Activated naive CD4-positive, alpha-beta T cell treated with anti-CD3 and anti-CD28 coated beads, Interleukin-2, amount 10 ng/mL, durations not matched to agents 7 days and 5 days (primary cell): Measurements from ENCODE around the gene VSTM4.

Experiments used
- CTCF ChIA-PET: fragments of 350-600 bp; sonication (Branson Sonifier 250); formaldehyde crosslinking; loops from one replicate; lab custom pipeline; 2021; ENCODE audit warnings: antibody characterized with exemption; lab: Charles Lee
- DNase-seq: peaks from one replicate; pipeline ENCODE4 v3.0.0-alpha.2; 2020
- H3K27ac Mint-ChIP-seq: one replicate; pipeline ENCODE4 v1.8.0; 2021; ENCODE audit warnings: mild to moderate bottlenecking, moderate library complexity, mixed read lengths
- H3K27me3 Mint-ChIP-seq: one replicate; pipeline ENCODE4 v1.8.0; 2021; ENCODE audit warnings: mild to moderate bottlenecking, mixed read lengths
- H3K36me3 Mint-ChIP-seq: one replicate; pipeline ENCODE4 v1.8.0; 2021; ENCODE audit warnings: mixed read lengths
- H3K4me1 Mint-ChIP-seq: one replicate; pipeline ENCODE4 v1.8.0; 2021; ENCODE audit warnings: mixed read lengths
- H3K4me3 Mint-ChIP-seq: one replicate; pipeline ENCODE4 v1.8.0; 2021; ENCODE audit warnings: mild to moderate bottlenecking, moderate library complexity, mixed read lengths
- H3K9me3 Mint-ChIP-seq: one replicate; pipeline ENCODE4 v1.8.0; 2021; ENCODE audit warnings: mixed read lengths

Gene VSTM4

GRCh38 chr10:48981310-48981907 is 133.9 kb downstream of the VSTM4 start:
- CTCF ChIA-PET: interaction anchor here (0.7 to 3.5 kb wide), 6 partner anchors 21 to 530 kb away, joined by 3 to 11 read pairs (median 3); no protein-coding TSS in a partner anchor
- Mint-ChIP-seq H3K27me3 (no peaks in the 10 kb centered on the region), H3K9me3 (no peaks in the 10 kb centered on the region), H3K36me3 (no peaks in the 10 kb centered on the region), H3K4me3 (no peak overlapping the region), H3K27ac (no peak overlapping the region), H3K4me1 (no peaks in the 10 kb centered on the region)
- DNase-seq: peak; percentile 58

GRCh38 chr10:48978318-48978717 is 137.0 kb downstream of the VSTM4 start:
- peaks cover 7% of the 10 kb centered on the region for H3K27me3 Mint-ChIP-seq
- DNase-seq: no peak
- H3K4me3 Mint-ChIP-seq: no peak overlapping the region
- H3K36me3 Mint-ChIP-seq: no peaks in the 10 kb centered on the region
- no peaks in the 10 kb centered on the region for H3K9me3 Mint-ChIP-seq
- CTCF ChIA-PET: no interaction called here
- peak overlapping the region; percentile 28 for H3K27ac Mint-ChIP-seq
- H3K4me1 Mint-ChIP-seq: no peaks in the 10 kb centered on the region

GRCh38 chr10:48976196-48976595 is 139.1 kb downstream of the VSTM4 start:
- Mint-ChIP-seq H3K36me3 (no peaks in the 10 kb centered on the region), H3K4me1 (no peaks in the 10 kb centered on the region), H3K27me3 (peaks cover 7% of the 10 kb centered on the region), H3K9me3 (no peaks in the 10 kb centered on the region), H3K4me3 (no peak overlapping the region), H3K27ac (no peak overlapping the region)
- no peak for DNase-seq
- CTCF ChIA-PET: interaction anchor here (0.6 to 1.4 kb wide), 6 partner anchors 142 to 431 kb away, joined by 3 to 4 read pairs (median 4); no protein-coding TSS in a partner anchor

GRCh38 chr10:48974510-48975156 is 140.7 kb downstream of the VSTM4 start:
- H3K4me1 Mint-ChIP-seq: peaks cover 9% of the 10 kb centered on the region
- no peak overlapping the region for H3K27ac Mint-ChIP-seq
- no peaks in the 10 kb centered on the region for H3K9me3 Mint-ChIP-seq
- DNase-seq: no peak
- H3K4me3 Mint-ChIP-seq: no peak overlapping the region
- no peaks in the 10 kb centered on the region for H3K36me3 Mint-ChIP-seq
- peaks cover 7% of the 10 kb centered on the region for H3K27me3 Mint-ChIP-seq
- CTCF ChIA-PET: interaction anchor here (1.0 kb wide), 1 partner anchor 317 kb away, joined by 3 read pairs; no protein-coding TSS in a partner anchor

- H3K36me3 Mint-ChIP-seq: no peaks in the 10 kb centered on the region
- no peak overlapping the region for H3K27ac Mint-ChIP-seq
- H3K9me3 Mint-ChIP-seq: no peaks in the 10 kb centered on the region
- peaks cover 7% of the 10 kb centered on the region for H3K27me3 Mint-ChIP-seq
- peaks cover 9% of the 10 kb centered on the region for H3K4me1 Mint-ChIP-seq
- H3K4me3 Mint-ChIP-seq: no peak overlapping the region
- DNase-seq: no peak
- CTCF ChIA-PET: no interaction called here
Observed at GRCh38 chr10:48973065-48973464, 142.3 kb downstream of the VSTM4 start.

GRCh38 chr10:48970654-48971053 is 144.7 kb downstream of the VSTM4 start:
- Mint-ChIP-seq H3K27me3 (peaks cover 12% of the 10 kb centered on the region), H3K4me3 (no peak overlapping the region), H3K27ac (no peak overlapping the region), H3K9me3 (no peaks in the 10 kb centered on the region), H3K36me3 (no peaks in the 10 kb centered on the region), H3K4me1 (peaks cover 9% of the 10 kb centered on the region)
- DNase-seq: no peak
- CTCF ChIA-PET: no interaction called here

GRCh38 chr10:48970046-48970445 is 145.3 kb downstream of the VSTM4 start:
- peaks cover 11% of the 10 kb centered on the region for H3K27me3 Mint-ChIP-seq
- CTCF ChIA-PET: no interaction called here

GRCh38 chr10:48968036-48968435 is 147.3 kb downstream of the VSTM4 start:
- no peak for DNase-seq
- CTCF ChIA-PET: no interaction called here
- H3K9me3 Mint-ChIP-seq: no peaks in the 10 kb centered on the region
- H3K4me3 Mint-ChIP-seq: no peak overlapping the region
- H3K27ac Mint-ChIP-seq: no peak overlapping the region
- H3K4me1 Mint-ChIP-seq: peaks cover 9% of the 10 kb centered on the region
- peaks cover 5% of the 10 kb centered on the region for H3K27me3 Mint-ChIP-seq
- no peaks in the 10 kb centered on the region for H3K36me3 Mint-ChIP-seq

More at GRCh38 chr10:48970046-48970445, 145.3 kb downstream of the VSTM4 start:
- H3K4me3 Mint-ChIP-seq: no peak overlapping the region
- H3K9me3 Mint-ChIP-seq: no peaks in the 10 kb centered on the region
- no peaks in the 10 kb centered on the region for H3K36me3 Mint-ChIP-seq
- no peak overlapping the region for H3K27ac Mint-ChIP-seq
- H3K4me1 Mint-ChIP-seq: peaks cover 9% of the 10 kb centered on the region
- no peak for DNase-seq

- Mint-ChIP-seq H3K4me1 (peaks cover 3% of the 10 kb centered on the region), H3K27me3 (peaks cover 8% of the 10 kb centered on the region), H3K36me3 (no peaks in the 10 kb centered on the region), H3K4me3 (no peak overlapping the region), H3K9me3 (no peaks in the 10 kb centered on the region), H3K27ac (no peak overlapping the region)
- DNase-seq: no peak
- CTCF ChIA-PET: interaction anchor here (1.0 kb wide), 1 partner anchor 309 kb away, joined by 3 read pairs; no protein-coding TSS in a partner anchor
Observed at GRCh38 chr10:48965460-48965859, 149.9 kb downstream of the VSTM4 start.
